ENCODE results near the gene RHBDL3. TPM values are rescaled to one million over a fixed set of nuclear protein-coding genes. Genes with fewer than 3 reads are reported as not detected.

RHBDL3 gene
- polyA plus RNA-seq, 1 experiment, result 0.01 TPM

GRCh38 chr17:32285306-32285705 is 19.7 kb downstream of the RHBDL3 start:
- no peak overlapping the region for H3K4me3 ChIP-seq (ENCODE audit: low read depth, low read length)
- no peak for TF ChIP-seq CTCF (IDR thresholded peaks at IDR 0.05; ENCODE audit: insufficient read depth, low read depth, low read length)
- DNase-seq (ENCODE audit: low read depth), result no peak
- peaks cover 4% of the 10 kb centered on the region for H3K27me3 ChIP-seq (ENCODE audit: control insufficient read depth, insufficient read depth, low read length)
- CTCF ChIA-PET, result interaction anchor here (0.6 kb wide), 1 partner anchor 26 kb away, joined by 3 read pairs; no protein-coding TSS in a partner anchor
- H3K36me3 ChIP-seq (ENCODE audit: control insufficient read depth, insufficient read depth, low read length), result no peaks in the 10 kb centered on the region
- POLR2A ChIA-PET, result no interaction called here

- POLR2A ChIA-PET, result no interaction called here
Observed at GRCh38 chr17:32285746-32286517, 20.3 kb downstream of the RHBDL3 start.

GRCh38 chr17:32286518-32286900 is 20.9 kb downstream of the RHBDL3 start:
- POLR2A ChIA-PET, result no interaction called here
- Histone ChIP-seq H3K36me3 (ENCODE audit: control insufficient read depth, insufficient read depth, low read length) (no peaks in the 10 kb centered on the region), H3K27me3 (ENCODE audit: control insufficient read depth, insufficient read depth, low read length) (peaks cover 3% of the 10 kb centered on the region), H3K4me3 (ENCODE audit: low read depth, low read length) (no peak overlapping the region)
- CTCF ChIA-PET, result interaction anchor here (0.9 to 1.6 kb wide), 2 partner anchors 15 to 34 kb away, joined by 3 to 5 read pairs; no protein-coding TSS in a partner anchor
- no peak for DNase-seq (ENCODE audit: low read depth)
- no peak for TF ChIP-seq CTCF (IDR thresholded peaks at IDR 0.05; ENCODE audit: insufficient read depth, low read depth, low read length)

More at GRCh38 chr17:32285746-32286517, 20.3 kb downstream of the RHBDL3 start:
- peaks cover 3% of the 10 kb centered on the region for H3K27me3 ChIP-seq (ENCODE audit: control insufficient read depth, insufficient read depth, low read length)
- H3K4me3 ChIP-seq (ENCODE audit: low read depth, low read length), result no peak overlapping the region
- H3K36me3 ChIP-seq (ENCODE audit: control insufficient read depth, insufficient read depth, low read length), result no peaks in the 10 kb centered on the region
- CTCF ChIA-PET, result interaction anchor here (0.9 to 1.6 kb wide), 2 partner anchors 15 to 33 kb away, joined by 3 to 5 read pairs; no protein-coding TSS in a partner anchor
- TF ChIP-seq CTCF (IDR thresholded peaks at IDR 0.05; ENCODE audit: insufficient read depth, low read depth, low read length), result no peak
- no peak for DNase-seq (ENCODE audit: low read depth)

GRCh38 chr17:32287804-32288511 is 22.3 kb downstream of the RHBDL3 start:
- peaks cover 3% of the 10 kb centered on the region for H3K27me3 ChIP-seq (ENCODE audit: control insufficient read depth, insufficient read depth, low read length)
- H3K36me3 ChIP-seq (ENCODE audit: control insufficient read depth, insufficient read depth, low read length), result no peaks in the 10 kb centered on the region
- no peak for TF ChIP-seq CTCF (IDR thresholded peaks at IDR 0.05; ENCODE audit: insufficient read depth, low read depth, low read length)
- ChIA-PET POLR2A (no interaction called here), CTCF (interaction anchor here (0.9 kb wide), 1 partner anchor 35 kb away, joined by 3 read pairs; no protein-coding TSS in a partner anchor)
- no peak overlapping the region for H3K4me3 ChIP-seq (ENCODE audit: low read depth, low read length)
- no peak for DNase-seq (ENCODE audit: low read depth)

GRCh38 chr17:32288615-32289014 is 23.0 kb downstream of the RHBDL3 start:
- H3K36me3 ChIP-seq (ENCODE audit: control insufficient read depth, insufficient read depth, low read length), result no peaks in the 10 kb centered on the region
- no peak for DNase-seq (ENCODE audit: low read depth)
- H3K4me3 ChIP-seq (ENCODE audit: low read depth, low read length), result no peak overlapping the region
- peaks cover 3% of the 10 kb centered on the region for H3K27me3 ChIP-seq (ENCODE audit: control insufficient read depth, insufficient read depth, low read length)
- no peak for TF ChIP-seq CTCF (IDR thresholded peaks at IDR 0.05; ENCODE audit: insufficient read depth, low read depth, low read length)
- POLR2A ChIA-PET, result no interaction called here
- CTCF ChIA-PET, result interaction anchor here (0.9 kb wide), 1 partner anchor 36 kb away, joined by 3 read pairs; no protein-coding TSS in a partner anchor

All from BJ (cell line).